ENCODE results near the gene TMC1.

Gene TMC1

DNA sequence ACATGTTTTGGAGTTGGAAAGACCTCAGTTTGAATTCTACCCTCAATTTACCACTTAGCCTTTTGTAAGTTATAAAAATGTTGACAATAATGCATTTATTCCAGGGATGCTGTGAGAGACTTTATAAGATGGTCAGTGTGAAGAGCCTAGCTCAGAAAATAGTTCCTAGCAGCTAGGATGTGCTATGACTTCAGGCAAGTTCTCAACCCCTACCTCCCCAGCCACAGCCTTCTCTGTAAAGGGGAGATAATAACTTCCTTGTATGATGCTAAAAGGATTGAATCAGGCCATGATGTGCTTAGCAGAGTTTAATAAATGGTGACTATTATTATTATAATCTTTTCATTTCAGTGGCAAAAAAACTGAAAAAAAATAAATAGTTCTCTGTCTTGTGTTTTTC lies 353.8 kb downstream of the TMC1 start:
- Histone ChIP-seq H3K4me2 (ENCODE audit: low read depth, low read length, poor library complexity, severe bottlenecking) (no peak overlapping the region), H4K20me1 (ENCODE audit: insufficient read depth, low read length, poor library complexity, severe bottlenecking) (no peaks in the 10 kb centered on the region), H3K9me2 (replicated peaks; ENCODE audit: low read depth, low read length) (no peaks in the 10 kb centered on the region), H3F3A (ENCODE audit: low read depth) (no peaks in the 10 kb centered on the region), H3K9ac (ENCODE audit: low read depth, low read length, poor library complexity, severe bottlenecking) (no peak overlapping the region), H2AFZ (ENCODE audit: low read length) (no peak overlapping the region), H3K4me1 (ENCODE audit: insufficient read depth, low read length, poor library complexity, severe bottlenecking) (no peaks in the 10 kb centered on the region), H3K4me3 (ENCODE audit: low read length, poor library complexity, severe bottlenecking) (no peak overlapping the region), H3K27me3 (ENCODE audit: insufficient read depth, low read length, poor library complexity, severe bottlenecking) (no peaks in the 10 kb centered on the region), H3K36me3 (ENCODE audit: insufficient read depth, low read length) (no peaks in the 10 kb centered on the region), H3K79me2 (ENCODE audit: insufficient read depth, low read length) (no peaks in the 10 kb centered on the region), H3K9me3 (ENCODE audit: insufficient read depth, low read depth, low read length) (no peaks in the 10 kb centered on the region)
- no peak for TF ChIP-seq CTCF (conservative IDR thresholded peaks at IDR 0.05; ENCODE audit: low read length)
- TF ChIP-seq EZH2phosphoT487 (IDR thresholded peaks at IDR 0.05; ENCODE audit: borderline replicate concordance), result no peak

GRCh38 chr9:72880821-72881220 lies 359.4 kb downstream of the TMC1 start:
- Histone ChIP-seq H3K36me3 (ENCODE audit: insufficient read depth, low read length) (no peaks in the 10 kb centered on the region), H3K4me1 (ENCODE audit: insufficient read depth, low read length, poor library complexity, severe bottlenecking) (no peaks in the 10 kb centered on the region), H3K9me2 (replicated peaks; ENCODE audit: low read depth, low read length) (no peaks in the 10 kb centered on the region), H3F3A (ENCODE audit: low read depth) (no peaks in the 10 kb centered on the region), H3K79me2 (ENCODE audit: insufficient read depth, low read length) (no peaks in the 10 kb centered on the region), H3K9ac (ENCODE audit: low read depth, low read length, poor library complexity, severe bottlenecking) (no peak overlapping the region), H3K4me3 (ENCODE audit: low read length, poor library complexity, severe bottlenecking) (no peak overlapping the region), H4K20me1 (ENCODE audit: insufficient read depth, low read length, poor library complexity, severe bottlenecking) (no peaks in the 10 kb centered on the region), H3K27me3 (ENCODE audit: insufficient read depth, low read length, poor library complexity, severe bottlenecking) (no peaks in the 10 kb centered on the region), H3K9me3 (ENCODE audit: insufficient read depth, low read depth, low read length) (no peaks in the 10 kb centered on the region), H2AFZ (ENCODE audit: low read length) (no peak overlapping the region), H3K4me2 (ENCODE audit: low read depth, low read length, poor library complexity, severe bottlenecking) (no peak overlapping the region)
- TF ChIP-seq CTCF (conservative IDR thresholded peaks at IDR 0.05; ENCODE audit: low read length), result no peak
- TF ChIP-seq EZH2phosphoT487 (IDR thresholded peaks at IDR 0.05; ENCODE audit: borderline replicate concordance), result no peak

DNA sequence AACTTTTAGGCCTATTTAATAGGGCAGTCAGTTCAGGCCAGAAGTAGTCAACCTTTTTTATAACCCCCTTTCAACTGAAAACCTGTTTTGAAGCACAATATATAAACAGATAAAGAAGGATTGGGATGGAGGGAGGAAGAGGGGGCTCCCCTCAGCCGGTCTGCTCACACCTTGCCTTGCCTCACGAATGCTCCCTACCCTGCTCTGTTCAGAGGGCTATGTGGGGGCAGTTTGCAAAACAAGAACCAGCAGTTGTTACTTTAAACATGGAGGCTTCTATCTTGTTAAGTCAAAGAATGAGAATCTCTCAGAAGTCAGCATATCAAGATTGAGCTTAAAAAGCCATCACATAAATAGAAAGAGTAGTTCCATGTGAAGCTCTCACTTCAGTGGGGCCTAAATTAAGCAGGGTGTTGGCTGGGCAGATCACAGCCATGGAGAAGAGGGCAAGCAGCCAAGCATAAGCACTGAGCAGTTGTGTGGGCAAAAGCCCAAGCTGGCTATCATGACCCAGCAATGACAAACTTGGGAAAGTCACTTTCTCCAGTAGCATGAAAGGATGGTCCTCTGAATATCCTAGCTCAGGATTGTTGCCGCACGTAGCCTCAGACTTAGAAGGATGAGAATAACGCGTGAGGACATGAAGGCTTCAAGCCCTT lies 360.8 kb downstream of the TMC1 start:
- Histone ChIP-seq H3K4me2 (ENCODE audit: low read depth, low read length, poor library complexity, severe bottlenecking) (no peak overlapping the region), H2AFZ (ENCODE audit: low read length) (no peak overlapping the region), H3K9me2 (replicated peaks; ENCODE audit: low read depth, low read length) (no peaks in the 10 kb centered on the region), H3F3A (ENCODE audit: low read depth) (no peaks in the 10 kb centered on the region), H3K36me3 (ENCODE audit: insufficient read depth, low read length) (no peaks in the 10 kb centered on the region), H4K20me1 (ENCODE audit: insufficient read depth, low read length, poor library complexity, severe bottlenecking) (no peaks in the 10 kb centered on the region), H3K79me2 (ENCODE audit: insufficient read depth, low read length) (no peaks in the 10 kb centered on the region), H3K4me3 (ENCODE audit: low read length, poor library complexity, severe bottlenecking) (no peak overlapping the region), H3K27me3 (ENCODE audit: insufficient read depth, low read length, poor library complexity, severe bottlenecking) (no peaks in the 10 kb centered on the region), H3K9me3 (ENCODE audit: insufficient read depth, low read depth, low read length) (no peaks in the 10 kb centered on the region; the same call in 1 of the 2 replicates), H3K9ac (ENCODE audit: low read depth, low read length, poor library complexity, severe bottlenecking) (no peak overlapping the region), H3K4me1 (ENCODE audit: insufficient read depth, low read length, poor library complexity, severe bottlenecking) (no peaks in the 10 kb centered on the region)
- TF ChIP-seq EZH2phosphoT487 (IDR thresholded peaks at IDR 0.05; ENCODE audit: borderline replicate concordance), result no peak

GRCh38 chr9:72883875-72884274 lies 362.5 kb downstream of the TMC1 start:
- H3K4me2 ChIP-seq (ENCODE audit: low read depth, low read length, poor library complexity, severe bottlenecking), result no peak overlapping the region
- no peak for TF ChIP-seq EZH2phosphoT487 (IDR thresholded peaks at IDR 0.05; ENCODE audit: borderline replicate concordance)
- TF ChIP-seq CTCF (conservative IDR thresholded peaks at IDR 0.05; ENCODE audit: low read length), result no peak
- H3K9ac ChIP-seq (ENCODE audit: low read depth, low read length, poor library complexity, severe bottlenecking), result no peak overlapping the region
- no peaks in the 10 kb centered on the region for H3K9me2 ChIP-seq (replicated peaks; ENCODE audit: low read depth, low read length)
- H4K20me1 ChIP-seq (ENCODE audit: insufficient read depth, low read length, poor library complexity, severe bottlenecking), result no peaks in the 10 kb centered on the region
- no peak overlapping the region for H2AFZ ChIP-seq (ENCODE audit: low read length)
- H3K4me1 ChIP-seq (ENCODE audit: insufficient read depth, low read length, poor library complexity, severe bottlenecking), result no peaks in the 10 kb centered on the region
- H3K4me3 ChIP-seq (ENCODE audit: low read length, poor library complexity, severe bottlenecking), result no peak overlapping the region
- H3K27me3 ChIP-seq (ENCODE audit: insufficient read depth, low read length, poor library complexity, severe bottlenecking), result no peaks in the 10 kb centered on the region
- H3K9me3 ChIP-seq (ENCODE audit: insufficient read depth, low read depth, low read length), result no peaks in the 10 kb centered on the region; the same call in 1 of the 2 replicates
- no peaks in the 10 kb centered on the region for H3K79me2 ChIP-seq (ENCODE audit: insufficient read depth, low read length)
- no peaks in the 10 kb centered on the region for H3F3A ChIP-seq (ENCODE audit: low read depth)
- H3K36me3 ChIP-seq (ENCODE audit: insufficient read depth, low read length), result no peaks in the 10 kb centered on the region
